Measurements from ENCODE around the gene SGF29. TPM values are rescaled to one million over a fixed set of nuclear protein-coding genes. Genes with fewer than 3 reads are reported as not detected.

SGF29 gene
- total RNA-seq, 3 donors from 2014 or later, result 28.5 to 35.8 (median 28.8) TPM

DNA sequence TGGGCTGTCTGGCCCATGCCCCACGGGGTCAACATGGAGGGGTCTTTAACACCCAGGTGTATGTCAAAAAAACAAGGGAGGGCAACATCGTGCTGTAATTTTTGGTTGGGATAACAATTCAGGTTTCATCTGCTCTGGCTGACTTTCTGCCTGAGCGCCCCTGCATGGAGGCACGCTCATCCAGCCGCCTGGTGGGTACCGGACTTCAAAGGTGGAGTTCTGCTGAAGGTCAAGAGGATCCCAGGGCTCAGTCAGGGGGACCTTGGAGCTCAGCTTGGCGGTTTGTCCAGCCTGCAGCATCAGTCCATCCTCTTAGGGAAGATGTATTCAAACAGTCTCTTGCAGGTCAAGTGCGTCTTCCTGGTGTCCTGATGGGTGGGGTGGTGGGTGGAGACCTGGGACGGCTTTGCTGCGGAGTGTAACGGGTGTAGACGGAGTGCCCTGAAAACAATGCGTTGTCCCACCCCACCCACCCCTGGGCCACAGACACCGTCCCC, 5.4 kb upstream of the SGF29 start:
- no peak for DNase-seq (ENCODE audit: low spot score in 2 of 2)
- TF ChIP-seq CTCF (IDR thresholded peaks at IDR 0.05), result no peak
- no peak for TF ChIP-seq POLR2AphosphoS5 (IDR thresholded peaks at IDR 0.05)
- no peak for TF ChIP-seq POLR2A (IDR thresholded peaks at IDR 0.05)
- Histone ChIP-seq H3K4me3 (no peak overlapping the region), H3K27ac (no peak overlapping the region), H3K9me3 (no peaks in the 10 kb centered on the region), H3K27me3 (no peaks in the 10 kb centered on the region), H3K36me3 (no peaks in the 10 kb centered on the region), H3K4me1 (no peaks in the 10 kb centered on the region)
- intact Hi-C loops (cut with DNase I; ENCODE audit: low total_unique reads), result loop anchor here (10.0 kb wide), 1 partner anchor 54 kb away; the partner anchor contains the start of genes APOBR and CLN3

GRCh38 chr16:28549301-28549899, 4.3 kb upstream of the SGF29 start:
- Histone ChIP-seq H3K4me1 (no peaks in the 10 kb centered on the region), H3K27ac (no peak overlapping the region), H3K9me3 (no peaks in the 10 kb centered on the region), H3K27me3 (no peaks in the 10 kb centered on the region), H3K36me3 (no peaks in the 10 kb centered on the region), H3K4me3 (no peak overlapping the region)
- intact Hi-C loops (cut with DNase I; ENCODE audit: low total_unique reads), result loop anchor here (10.0 kb wide), 1 partner anchor 55 kb away; the partner anchor contains the start of genes APOBR and CLN3
- DNase-seq (ENCODE audit: low spot score in 2 of 2), result no peak
- peak in 2 of 3 donors; percentile 49 to 56 for TF ChIP-seq CTCF (IDR thresholded peaks at IDR 0.05)
- no peak for TF ChIP-seq POLR2AphosphoS5 (IDR thresholded peaks at IDR 0.05)

DNA sequence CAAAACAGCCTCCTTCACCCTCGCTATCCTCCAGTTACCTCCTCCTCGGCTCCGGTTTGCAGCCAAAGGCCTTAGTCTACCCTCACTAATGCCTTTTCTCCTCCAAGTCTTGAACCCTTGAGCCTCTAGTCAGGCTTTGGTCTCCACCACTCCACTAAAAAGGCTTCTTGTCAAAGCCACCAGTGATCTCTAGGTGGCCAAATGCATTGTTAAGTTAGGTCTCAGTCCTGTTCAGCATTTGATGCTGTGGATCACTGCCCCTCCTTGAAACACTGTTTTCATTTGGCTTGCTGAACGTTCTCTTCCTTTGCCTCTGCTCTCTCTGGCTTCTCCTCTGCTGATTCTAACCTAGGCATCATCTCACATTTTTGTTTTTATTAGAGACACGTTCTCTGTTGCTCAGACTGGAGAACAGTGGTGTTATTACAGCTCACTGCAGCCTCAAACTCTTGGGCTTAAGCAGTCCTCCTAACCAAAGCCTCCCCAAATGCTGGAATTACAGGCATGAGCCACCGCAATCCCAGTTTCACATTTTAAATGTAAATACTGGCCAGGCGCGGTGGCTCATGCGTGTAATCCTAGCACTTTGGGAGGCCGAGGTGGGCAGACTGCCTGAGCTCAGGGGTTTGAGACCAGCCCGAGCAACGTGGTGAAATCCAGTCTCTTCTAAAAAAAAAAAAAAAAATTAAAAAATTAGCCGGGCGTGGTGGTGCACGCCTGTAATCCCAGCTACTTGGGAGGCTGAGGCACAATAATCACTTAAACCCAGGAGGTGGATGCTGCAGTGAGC, 1.1 kb downstream of the SGF29 start:
- DNase-seq (ENCODE audit: low spot score in 2 of 2), result no peak
- H3K27ac ChIP-seq, result peak overlapping the region; percentile 98 to 99
- intact Hi-C loops (cut with DNase I; ENCODE audit: low total_unique reads), result no loop called here
- peak overlapping the region; percentile 64 to 88 (median 68) for H3K4me3 ChIP-seq
- no peaks in the 10 kb centered on the region for H3K27me3 ChIP-seq
- no peaks in the 10 kb centered on the region for H3K9me3 ChIP-seq
- TF ChIP-seq POLR2A (IDR thresholded peaks at IDR 0.05) (no peak), POLR2AphosphoS5 (IDR thresholded peaks at IDR 0.05) (no peak)
- no peaks in the 10 kb centered on the region for H3K4me1 ChIP-seq
- no peaks in the 10 kb centered on the region for H3K36me3 ChIP-seq

DNA sequence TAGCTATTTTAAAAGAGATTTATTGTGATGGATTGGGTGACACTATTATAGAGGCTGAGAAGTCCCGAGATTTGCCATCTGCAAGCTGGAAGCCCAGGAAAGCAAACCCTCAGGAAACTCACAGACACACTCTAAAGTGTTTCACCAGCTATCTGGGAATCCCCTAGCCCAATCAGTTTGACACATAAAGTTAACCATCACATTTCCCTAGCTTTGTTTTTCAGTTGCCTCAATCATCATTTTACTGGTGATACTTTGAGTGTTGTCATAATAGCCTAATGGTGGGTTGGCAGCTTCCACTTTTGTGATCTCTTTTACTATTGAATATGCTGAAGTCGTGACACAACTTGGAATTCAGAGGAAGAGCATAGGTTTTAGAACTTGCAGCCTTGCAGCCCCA, 1.8 kb downstream of the SGF29 start:
- intact Hi-C loops (cut with DNase I; ENCODE audit: low total_unique reads), result no loop called here
- DNase-seq (ENCODE audit: low spot score in 2 of 2), result no peak
- Histone ChIP-seq H3K4me3 (no peak overlapping the region), H3K27ac (no peak overlapping the region), H3K4me1 (no peaks in the 10 kb centered on the region), H3K9me3 (no peaks in the 10 kb centered on the region), H3K36me3 (no peaks in the 10 kb centered on the region), H3K27me3 (no peaks in the 10 kb centered on the region)
- TF ChIP-seq POLR2A (IDR thresholded peaks at IDR 0.05), result no peak
- no peak for TF ChIP-seq POLR2AphosphoS5 (IDR thresholded peaks at IDR 0.05)
- TF ChIP-seq CTCF (IDR thresholded peaks at IDR 0.05), result no peak

GRCh38 chr16:28556914-28557320, 3.2 kb downstream of the SGF29 start:
- no peak for TF ChIP-seq POLR2AphosphoS5 (IDR thresholded peaks at IDR 0.05)
- no peak for TF ChIP-seq CTCF (IDR thresholded peaks at IDR 0.05)
- TF ChIP-seq POLR2A (IDR thresholded peaks at IDR 0.05), result no peak
- Histone ChIP-seq H3K4me3 (no peak overlapping the region), H3K4me1 (no peaks in the 10 kb centered on the region), H3K36me3 (no peaks in the 10 kb centered on the region), H3K9me3 (no peaks in the 10 kb centered on the region), H3K27me3 (no peaks in the 10 kb centered on the region), H3K27ac (no peak overlapping the region)
- intact Hi-C loops (cut with DNase I; ENCODE audit: low total_unique reads), result no loop called here
- DNase-seq (ENCODE audit: low spot score in 2 of 2), result no peak

All from breast epithelium (tissue), 4 donors.